WERI-Rb-1 (cell line): ENCODE results near the gene IL22.

Experiments used
- DNase-seq: peaks from one replicate; pipeline ENCODE4 v3.0.0-alpha.2; 2020
- H3K27ac ChIP-seq: fragments of 250-450 bp; sonication (Bioruptor Pico); 2 replicates; pipeline ENCODE4 v1.5.1; 2020; ENCODE audit warnings: mild to moderate bottlenecking, moderate library complexity
- H3K27me3 ChIP-seq: fragments of 250-450 bp; sonication (Bioruptor Pico); 2 replicates; pipeline ENCODE4 v1.5.1; 2021; ENCODE audit warnings: mild to moderate bottlenecking, low read depth, moderate library complexity; ENCODE audit not compliant: insufficient read depth, severe bottlenecking
- H3K36me3 ChIP-seq: fragments of 250-450 bp; sonication (Bioruptor Pico); 2 replicates; pipeline ENCODE4 v1.5.1; 2020; ENCODE audit warnings: mild to moderate bottlenecking, moderate library complexity
- H3K4me3 ChIP-seq: 2 replicates; pipeline ENCODE4 v1.5.1; 2011; ENCODE audit warnings: low read depth, mild to moderate bottlenecking, control low read depth, low read length
- H3K9me3 ChIP-seq: fragments of 250-450 bp; sonication (Bioruptor Pico); 2 replicates; pipeline ENCODE4 v1.5.1; 2021; ENCODE audit warnings: mild to moderate bottlenecking, moderate library complexity; ENCODE audit not compliant: severe bottlenecking
- CTCF ChIP-seq: IDR thresholded peaks from 2 replicates; pipeline ENCODE4 v1.5.1; 2011; ENCODE audit warnings: low read depth, mild to moderate bottlenecking, control low read depth, inconsistent platforms, low read length

IL22 gene

GRCh38 chr12:68253504-68253903, at the start of gene IL22:
Gene IL22 (minus strand): TSS chr12:68253604. CDS start chr12:68253448, 156 bp downstream.
- H3K36me3 ChIP-seq = no peaks in the 10 kb centered on the region
- H3K27me3 ChIP-seq = no peaks in the 10 kb centered on the region
- no peak for TF ChIP-seq CTCF
- no peak within 1 kb of the TSS for H3K27ac ChIP-seq
- DNase-seq = no peak
- H3K9me3 ChIP-seq = no peaks in the 10 kb centered on the region
- no peak within 1 kb of the TSS for H3K4me3 ChIP-seq

GRCh38 chr12:68297929-68298328, 44.5 kb upstream of the IL22 start:
- no peaks in the 10 kb centered on the region for H3K9me3 ChIP-seq
- H3K4me3 ChIP-seq = no peak overlapping the region
- no peak overlapping the region for H3K27ac ChIP-seq
- peaks cover 12% of the 10 kb centered on the region for H3K36me3 ChIP-seq
- DNase-seq = no peak
- TF ChIP-seq CTCF = no peak
- H3K27me3 ChIP-seq = no peaks in the 10 kb centered on the region

- Histone ChIP-seq H3K4me3 (no peak overlapping the region), H3K36me3 (peaks cover 5% of the 10 kb centered on the region), H3K27ac (no peak overlapping the region), H3K9me3 (no peaks in the 10 kb centered on the region), H3K27me3 (no peaks in the 10 kb centered on the region)
- TF ChIP-seq CTCF = no peak
- no peak for DNase-seq
These were observed 40.8 kb upstream of the IL22 start for GRCh38 chr12:68294251-68294650.

- TF ChIP-seq CTCF = no peak
- Histone ChIP-seq H3K4me3 (no peak overlapping the region), H3K27ac (no peak overlapping the region), H3K9me3 (no peaks in the 10 kb centered on the region), H3K27me3 (no peaks in the 10 kb centered on the region), H3K36me3 (peaks cover 5% of the 10 kb centered on the region)
- DNase-seq = no peak
These were observed 39.9 kb upstream of the IL22 start for GRCh38 chr12:68293347-68293746.

- DNase-seq = no peak
- TF ChIP-seq CTCF = no peak
- Histone ChIP-seq H3K9me3 (no peaks in the 10 kb centered on the region), H3K36me3 (peaks cover 5% of the 10 kb centered on the region), H3K27ac (no peak overlapping the region), H3K4me3 (no peak overlapping the region), H3K27me3 (no peaks in the 10 kb centered on the region)
These were observed 38.9 kb upstream of the IL22 start for GRCh38 chr12:68292151-68292943.
